Stimulated activated CD4-positive, alpha-beta T cell treated with anti-CD3 and anti-CD28 coated beads, Interleukin-15, amount 100 ng/mL, for 24 hours (primary cell): ENCODE results near the gene KIFC1.
A peak's percentile ranks its signal among the peaks of the same experiment; 100 is the strongest.

Experiments used
- DNase-seq: peaks from one replicate; pipeline ENCODE4 v3.0.0-alpha.2; 2020

Gene KIFC1

DNA sequence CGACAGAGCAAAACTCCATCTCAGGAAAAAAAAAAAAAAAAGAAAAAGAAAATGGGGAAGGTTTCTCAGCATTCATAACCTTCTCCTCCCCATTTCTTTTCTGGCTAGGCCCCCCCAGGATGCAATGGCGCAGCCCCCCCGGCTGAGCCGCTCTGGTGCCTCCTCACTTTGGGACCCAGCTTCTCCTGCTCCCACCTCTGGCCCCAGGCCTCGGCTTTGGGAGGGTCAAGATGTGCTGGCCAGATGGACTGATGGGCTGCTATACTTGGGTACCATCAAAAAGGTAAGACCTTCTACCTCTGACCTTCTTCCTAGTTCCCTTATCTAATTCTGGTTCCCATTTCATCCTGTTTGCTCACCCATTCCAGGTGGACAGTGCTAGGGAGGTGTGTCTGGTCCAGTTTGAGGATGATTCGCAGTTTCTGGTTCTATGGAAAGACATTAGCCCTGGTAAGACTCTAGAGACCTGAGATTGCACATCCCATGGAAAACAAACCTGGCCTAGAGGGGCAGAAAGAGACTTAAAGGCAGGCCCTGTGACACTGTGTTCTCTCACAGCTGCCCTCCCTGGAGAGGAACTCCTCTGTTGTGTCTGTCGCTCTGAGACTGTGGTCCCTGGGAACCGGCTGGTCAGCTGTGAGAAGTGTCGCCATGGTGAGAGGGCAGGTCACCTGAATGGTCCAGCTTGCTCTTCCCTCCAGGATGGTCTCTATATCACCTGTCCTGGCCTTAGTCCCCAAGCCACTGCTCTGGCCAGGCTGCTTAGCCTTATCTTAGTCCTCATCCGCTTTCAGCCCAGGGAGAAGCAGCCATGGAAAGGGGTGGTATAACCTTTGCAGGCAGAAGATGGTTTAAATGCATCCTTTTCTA is 20.8 kb downstream of the KIFC1 start:
- no peak for DNase-seq

DNA sequence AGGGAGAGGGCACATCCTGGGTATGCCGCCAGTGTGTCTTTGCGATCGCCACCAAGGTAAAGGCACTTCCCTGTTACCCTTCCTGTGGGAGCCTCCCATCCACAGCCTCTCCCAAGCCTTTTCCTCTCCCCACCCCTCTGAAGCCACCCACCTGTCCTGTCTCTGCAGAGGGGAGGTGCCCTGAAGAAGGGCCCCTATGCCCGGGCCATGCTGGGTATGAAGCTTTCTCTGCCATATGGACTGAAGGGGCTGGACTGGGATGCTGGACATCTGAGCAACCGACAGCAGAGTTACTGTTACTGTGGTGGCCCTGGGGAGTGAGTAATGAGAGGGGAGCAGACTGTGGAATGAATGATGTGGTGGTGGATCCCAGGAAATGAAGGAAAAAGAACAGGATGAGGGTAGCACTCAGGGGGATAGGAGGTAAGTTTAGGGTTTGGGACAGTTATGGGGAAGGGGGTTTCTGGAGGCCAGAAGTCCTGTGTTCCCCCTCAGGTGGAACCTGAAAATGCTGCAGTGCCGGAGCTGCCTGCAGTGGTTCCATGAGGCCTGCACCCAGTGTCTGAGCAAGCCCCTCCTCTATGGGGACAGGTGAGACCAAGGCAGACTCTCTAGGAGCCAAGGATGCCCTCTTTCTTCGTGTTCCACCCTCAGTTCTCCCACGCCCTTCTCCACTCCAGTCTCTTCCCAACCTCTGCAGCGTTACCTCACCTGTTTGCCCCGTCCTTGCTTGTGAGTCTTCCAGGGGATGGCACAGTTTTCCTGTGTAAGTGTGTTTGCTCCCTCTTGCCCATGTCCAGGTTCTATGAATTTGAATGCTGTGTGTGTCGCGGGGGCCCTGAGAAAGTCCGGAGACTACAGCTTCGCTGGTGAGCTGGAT is 21.9 kb downstream of the KIFC1 start:
- no peak for DNase-seq

DNA sequence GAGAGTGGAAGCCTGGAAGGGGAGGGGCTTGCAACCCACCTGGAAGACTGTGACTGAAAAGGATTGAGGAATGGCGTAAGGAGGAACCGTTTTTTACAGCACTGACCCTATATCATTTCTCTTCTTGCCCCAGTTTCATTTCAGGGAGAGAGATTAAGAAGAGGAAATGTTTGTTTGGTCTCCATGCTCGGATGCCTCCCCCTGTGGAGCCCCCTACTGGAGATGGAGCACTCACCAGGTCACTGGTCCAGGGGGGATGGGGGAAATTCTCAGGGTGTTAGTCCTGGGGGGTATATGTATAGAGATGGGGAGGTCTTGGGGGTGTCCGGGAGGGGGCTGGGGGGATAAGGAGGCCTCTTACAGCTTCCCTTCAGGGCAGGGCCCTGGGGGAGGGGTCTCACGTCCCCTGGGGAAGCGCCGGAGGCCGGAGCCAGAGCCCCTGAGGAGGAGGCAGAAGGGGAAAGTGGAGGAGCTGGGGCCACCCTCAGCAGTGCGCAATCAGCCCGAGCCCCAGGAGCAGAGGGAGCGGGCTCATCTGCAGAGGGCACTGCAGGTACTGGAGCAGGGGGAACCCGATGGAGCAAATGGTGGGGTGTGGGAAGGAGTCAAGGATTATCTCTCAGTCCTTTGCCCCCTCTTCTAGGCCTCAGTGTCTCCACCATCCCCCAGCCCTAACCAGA is 23.1 kb downstream of the KIFC1 start:
- DNase-seq = no peak

DNA sequence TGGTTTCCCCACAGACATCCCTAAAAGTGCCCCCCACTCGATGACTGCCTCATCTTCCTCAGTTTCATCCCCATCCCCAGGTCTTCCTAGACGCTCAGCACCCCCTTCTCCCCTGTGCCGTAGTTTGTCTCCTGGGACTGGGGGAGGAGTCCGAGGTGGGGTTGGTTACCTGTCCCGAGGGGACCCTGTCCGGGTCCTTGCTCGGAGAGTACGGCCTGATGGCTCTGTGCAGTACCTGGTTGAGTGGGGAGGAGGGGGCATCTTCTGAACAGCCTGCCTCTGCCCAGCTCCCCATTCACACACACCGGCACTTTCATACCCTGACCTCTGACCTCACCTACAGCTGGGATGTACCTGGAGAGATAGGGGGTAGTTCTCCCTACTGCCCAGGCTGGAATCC is 24.2 kb downstream of the KIFC1 start:
- no peak for DNase-seq

DNA sequence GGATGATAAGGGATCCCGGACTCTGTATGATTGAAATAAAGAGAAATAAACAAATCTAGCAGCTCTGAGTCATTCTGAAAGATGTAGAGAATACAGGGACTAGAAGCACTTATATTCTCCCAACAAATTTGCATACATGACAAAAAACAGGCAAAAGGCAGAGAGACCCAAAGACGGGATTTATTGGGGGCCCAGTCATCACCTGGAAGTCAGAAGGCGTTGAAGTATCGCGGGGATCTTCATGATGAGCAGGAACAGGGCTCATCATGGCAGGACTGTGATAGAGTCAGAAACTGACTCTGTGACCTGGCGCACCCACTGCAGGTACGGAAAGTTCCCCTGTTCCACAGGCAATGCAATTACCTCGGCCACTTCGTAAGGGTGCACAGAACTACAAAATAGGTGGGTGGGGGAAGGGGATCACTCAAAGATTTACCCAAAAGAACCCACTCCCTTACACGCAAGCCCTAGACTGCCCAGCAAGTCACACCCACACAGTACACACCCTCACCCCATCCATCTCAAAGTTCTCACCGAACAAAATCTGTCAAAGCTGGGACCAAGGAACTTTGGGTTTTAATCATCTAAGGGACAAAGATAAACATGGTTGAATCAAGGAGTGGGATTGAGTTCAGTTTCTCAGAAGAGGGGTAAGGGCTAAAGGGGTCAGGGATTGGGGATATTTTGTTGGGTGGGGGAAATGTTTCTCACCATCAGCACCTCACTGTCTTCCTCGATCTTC is 24.9 kb downstream of the KIFC1 start:
- peak; percentile 54 for DNase-seq

DNA sequence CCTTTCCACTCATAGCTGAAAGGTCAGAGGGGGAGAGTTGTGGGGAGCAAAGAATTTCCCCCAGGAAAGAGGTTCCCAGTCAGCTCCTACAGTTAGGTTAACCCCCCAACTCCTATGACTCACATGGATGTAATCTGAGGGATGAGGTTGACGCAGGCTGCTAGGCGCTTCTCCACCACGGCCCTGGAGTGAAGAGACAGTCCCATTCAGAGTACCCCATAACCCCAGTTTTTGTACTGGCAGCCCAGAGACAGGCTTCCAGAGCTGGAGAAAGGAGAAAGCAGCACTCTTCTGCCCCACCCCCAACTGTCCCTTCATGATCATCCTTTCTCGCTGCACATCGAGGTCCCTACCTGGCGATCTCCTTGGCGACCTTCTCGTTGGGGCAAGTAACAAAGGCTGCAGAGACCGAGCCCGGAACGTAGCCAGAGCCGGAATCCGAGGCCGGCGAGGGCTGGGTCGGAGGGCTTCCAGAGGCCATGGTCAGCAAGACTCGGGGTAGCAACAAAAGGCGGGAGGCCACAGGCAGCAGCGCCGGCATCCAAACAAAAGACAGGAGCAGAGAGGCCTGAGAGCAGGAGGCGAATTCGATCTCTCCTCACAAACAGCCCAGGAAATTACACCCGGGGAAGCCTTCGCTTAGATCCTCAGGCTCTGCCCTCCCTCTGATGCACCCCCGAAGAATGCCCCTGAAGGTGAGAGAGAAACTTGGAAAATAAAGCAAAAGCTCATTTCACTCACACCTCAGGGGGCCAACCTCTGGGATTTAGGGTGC is 25.7 kb downstream of the KIFC1 start:
- DNase-seq = peak; percentile 30

DNA sequence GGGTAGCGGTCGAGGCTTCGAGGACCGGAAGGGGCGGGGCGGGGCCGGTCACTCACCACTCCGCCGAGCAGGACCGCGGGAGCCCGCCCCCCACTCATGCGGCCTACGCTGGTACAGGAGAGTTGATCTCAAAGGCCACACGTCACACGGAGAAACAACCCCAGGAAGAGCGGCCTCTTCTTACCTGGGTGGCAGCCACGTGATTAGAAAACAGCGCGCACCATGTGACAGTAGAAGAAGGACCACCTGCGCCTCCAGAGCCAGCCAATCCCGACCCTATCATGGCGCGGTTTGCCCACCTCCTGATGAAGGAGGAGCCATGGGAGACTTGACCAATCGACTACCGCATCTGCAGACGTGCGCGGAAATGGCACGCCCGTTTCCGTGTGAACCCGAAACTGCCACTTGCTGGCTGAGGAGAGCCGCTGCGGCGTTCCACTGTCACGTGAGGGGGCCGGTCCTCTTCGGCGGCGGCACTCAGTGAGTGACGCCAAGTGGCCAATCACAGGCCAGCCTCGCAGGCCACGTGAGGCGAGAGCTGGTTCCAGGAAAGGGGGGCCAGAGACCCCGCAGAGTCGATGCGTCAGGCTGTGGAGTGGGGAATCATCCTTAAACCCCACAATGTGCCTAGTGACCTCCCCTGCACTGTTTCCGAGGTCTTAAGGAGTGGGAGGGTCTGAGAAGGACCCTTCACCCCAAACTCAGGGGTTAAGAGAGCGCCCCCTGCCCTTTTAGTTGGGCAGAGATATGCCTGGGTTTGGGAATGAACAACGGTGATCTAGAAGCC is 26.5 kb downstream of the KIFC1 start, which contains the start of gene CUTA:
Gene CUTA (minus strand): TSS at position 205 of the 787 bp plus-strand sequence. CDS start 107 bp downstream, at position 98.
- DNase-seq = peak; percentile 99

DNA sequence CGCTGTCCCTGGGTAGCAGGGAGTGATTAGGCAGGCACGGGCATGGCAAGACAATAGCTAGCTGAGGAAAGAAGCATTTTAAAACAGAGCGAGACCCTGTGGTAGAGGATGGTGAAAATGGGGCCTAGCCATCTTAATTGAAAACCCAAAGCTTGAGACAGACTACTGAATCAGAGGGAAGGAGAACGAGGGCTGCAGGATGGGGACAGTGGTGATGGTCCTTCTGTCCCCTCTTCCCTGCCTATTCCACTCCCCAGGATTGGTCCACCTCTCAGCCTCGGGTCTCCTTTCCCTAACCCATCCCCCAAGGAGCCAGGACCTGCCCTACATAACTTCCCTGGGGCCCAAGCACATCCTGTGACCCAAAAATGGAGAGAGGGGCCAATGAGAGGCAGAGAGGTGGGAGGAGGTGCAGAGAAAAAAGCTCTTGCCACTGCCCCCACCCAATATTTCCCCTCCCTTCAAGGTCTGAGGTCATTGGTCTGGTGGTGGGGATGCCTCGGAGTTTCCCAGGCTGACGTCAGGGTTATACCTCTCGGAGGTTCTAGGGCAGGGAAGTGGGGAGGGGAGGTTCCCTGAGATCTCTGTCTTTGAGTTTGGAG is 27.2 kb downstream of the KIFC1 start:
- peak; percentile 75 for DNase-seq

DNA sequence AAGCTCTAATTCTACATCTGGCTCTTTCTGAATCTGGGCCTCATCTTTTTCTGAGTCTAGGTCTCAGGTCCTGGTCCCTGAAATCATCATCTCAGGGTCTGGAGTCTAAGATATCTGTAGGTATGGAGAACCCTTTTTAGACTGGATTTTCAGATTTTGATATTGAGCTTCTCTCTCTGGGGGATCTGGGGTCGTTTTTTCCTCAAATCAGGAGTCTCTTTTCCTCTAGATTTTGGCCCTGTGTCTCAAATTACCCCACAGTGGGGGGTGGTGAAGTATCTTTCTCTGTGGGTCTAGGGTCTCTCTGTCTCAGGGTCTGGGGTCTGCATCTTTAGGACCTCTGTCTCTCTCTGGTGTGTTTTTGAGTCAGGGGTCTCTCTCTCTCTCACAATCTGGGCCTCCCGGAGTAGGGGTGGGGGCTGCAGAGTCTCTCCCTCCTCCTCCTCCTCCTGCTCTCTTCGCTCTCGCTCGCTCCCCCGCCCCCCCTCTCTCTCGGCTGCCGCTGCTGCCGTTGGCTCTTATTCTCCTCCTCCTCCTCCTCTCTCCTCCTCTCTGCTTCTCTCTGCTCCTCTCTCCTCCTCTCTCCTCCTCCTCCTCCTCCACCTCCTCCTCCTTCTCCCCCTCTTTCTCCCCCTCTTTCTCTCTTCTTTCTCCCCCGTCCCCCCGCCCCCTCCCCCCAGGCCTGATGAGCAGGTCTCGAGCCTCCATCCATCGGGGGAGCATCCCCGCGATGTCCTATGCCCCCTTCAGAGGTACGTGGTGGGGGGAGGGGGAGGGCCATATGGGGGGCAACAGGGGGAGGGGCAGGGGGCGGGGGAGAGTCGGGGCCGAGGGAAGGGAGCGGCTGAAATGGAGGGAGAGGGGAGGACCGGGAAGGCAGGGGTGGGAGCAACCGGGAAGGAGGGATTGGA is 28.2 kb downstream of the KIFC1 start, which contains the start of gene SYNGAP1:
Gene SYNGAP1 (plus strand): TSS at position 486 of the 911 bp plus-strand sequence. CDS start 200 bp downstream, at position 686.
- DNase-seq = peak; percentile 68

DNA sequence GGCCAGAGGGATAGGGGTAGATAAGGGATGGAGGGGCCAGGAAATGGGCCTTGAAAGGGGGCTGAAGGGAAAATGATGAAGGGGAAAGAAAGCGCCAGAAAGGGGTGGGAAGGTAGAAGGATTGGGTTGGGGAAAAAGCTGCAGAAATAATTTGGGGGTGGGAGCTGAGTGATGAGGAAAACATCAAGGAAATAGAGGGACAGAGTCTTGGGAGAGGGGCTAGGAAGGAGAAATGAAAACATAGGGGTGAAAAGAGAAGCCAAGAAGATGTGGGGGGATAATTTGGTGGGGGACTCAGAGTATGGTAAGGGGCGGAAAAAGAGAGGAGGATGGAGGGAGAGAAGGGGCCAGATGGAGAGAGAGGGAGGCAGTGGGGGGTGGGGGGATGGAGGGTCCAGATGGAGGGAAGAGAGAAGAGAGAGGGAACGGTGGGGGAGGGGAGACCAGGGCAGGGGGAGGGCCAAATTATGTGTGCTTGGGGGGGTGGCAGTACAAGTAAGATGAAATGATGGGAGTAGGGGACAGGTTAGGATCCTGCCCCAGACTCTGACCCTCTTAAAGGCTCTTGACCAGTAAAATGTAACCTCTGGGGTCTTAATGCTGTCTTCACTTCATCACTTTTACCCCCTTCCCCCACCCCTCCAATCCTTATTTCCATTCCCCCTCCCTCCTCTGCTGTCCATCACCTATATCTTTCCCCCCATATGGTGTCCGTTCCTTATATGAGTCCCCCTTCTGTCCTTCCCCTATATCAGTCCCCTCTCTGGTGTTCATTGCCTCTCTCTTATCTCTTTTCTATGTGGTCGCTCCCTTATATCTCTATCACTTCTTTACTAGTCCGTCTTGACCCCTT is 29.1 kb downstream of the KIFC1 start:
- no peak for DNase-seq

DNA sequence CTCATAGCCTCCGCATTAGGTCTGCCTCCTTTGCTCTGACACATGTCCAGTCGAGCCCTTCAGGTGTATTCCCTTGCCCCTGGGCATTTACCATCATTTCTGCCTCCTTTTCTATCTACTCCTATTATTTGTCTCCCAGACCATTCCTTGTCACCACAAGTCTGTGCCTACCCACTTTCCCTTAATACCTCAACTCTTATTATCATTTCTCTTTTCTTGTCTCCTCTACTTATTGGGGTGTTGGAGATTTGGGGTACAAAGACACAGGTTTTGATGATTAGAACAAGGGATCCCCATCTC is 29.7 kb downstream of the KIFC1 start:
- no peak for DNase-seq

DNA sequence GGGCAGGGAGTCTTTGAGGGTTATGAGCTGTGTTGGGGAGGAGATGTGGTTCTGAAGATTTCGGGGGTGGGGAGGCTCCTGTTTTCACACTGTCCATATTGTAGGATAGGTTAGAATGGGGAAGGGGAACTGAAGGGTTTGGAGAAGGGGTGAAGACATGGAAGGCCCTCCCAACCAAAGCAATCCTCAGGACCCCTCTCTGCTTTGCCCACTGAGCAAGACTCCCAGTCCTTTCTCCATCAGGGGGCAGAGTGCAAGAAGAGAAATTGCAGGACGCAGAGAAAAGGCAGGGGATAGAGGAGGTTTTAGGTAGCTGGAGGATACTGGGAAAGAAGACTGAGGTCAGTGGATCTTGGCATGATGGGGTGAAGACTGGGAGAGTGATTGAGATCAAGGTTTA is 32.2 kb downstream of the KIFC1 start:
- no peak for DNase-seq

DNA sequence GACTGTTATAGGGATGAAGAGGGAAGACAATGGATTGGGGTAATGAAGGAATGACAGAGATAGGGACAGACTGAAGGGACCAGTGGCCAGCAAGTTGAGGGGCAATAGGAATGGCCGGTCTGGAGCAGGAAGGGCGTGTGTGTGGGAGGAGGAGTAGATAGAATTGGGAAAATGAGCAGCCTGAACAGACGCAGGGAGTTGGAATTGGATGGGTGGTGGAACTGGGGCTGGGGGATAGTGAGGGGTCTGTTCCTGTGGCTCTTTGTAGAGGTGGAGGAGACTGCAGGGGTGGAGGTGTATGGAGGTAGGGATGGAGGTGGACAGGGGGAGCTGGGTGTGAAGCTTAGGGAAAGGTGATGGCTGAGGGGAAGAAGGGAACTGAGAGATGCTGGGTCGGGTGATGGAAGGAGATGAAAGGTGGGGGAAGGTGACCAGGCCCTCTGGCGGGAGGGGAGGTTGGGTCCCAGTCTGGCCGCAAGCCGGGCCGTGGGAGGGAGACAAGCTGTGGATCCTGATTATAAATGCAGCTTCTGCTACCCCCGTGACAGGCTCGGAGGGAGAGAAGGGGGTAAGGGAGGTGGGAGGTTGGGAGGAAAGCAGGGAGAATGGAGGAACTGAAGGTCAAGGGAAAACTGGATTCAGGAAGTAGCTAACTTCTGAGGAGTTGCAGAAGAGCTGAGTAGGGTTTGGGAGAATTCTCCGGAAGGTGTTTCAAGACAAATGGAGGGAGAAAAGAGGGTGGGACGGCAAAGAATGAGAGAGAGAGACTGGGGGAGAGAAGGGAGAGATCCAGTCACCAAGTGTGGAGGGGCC is 33.4 kb downstream of the KIFC1 start:
- DNase-seq = no peak

DNA sequence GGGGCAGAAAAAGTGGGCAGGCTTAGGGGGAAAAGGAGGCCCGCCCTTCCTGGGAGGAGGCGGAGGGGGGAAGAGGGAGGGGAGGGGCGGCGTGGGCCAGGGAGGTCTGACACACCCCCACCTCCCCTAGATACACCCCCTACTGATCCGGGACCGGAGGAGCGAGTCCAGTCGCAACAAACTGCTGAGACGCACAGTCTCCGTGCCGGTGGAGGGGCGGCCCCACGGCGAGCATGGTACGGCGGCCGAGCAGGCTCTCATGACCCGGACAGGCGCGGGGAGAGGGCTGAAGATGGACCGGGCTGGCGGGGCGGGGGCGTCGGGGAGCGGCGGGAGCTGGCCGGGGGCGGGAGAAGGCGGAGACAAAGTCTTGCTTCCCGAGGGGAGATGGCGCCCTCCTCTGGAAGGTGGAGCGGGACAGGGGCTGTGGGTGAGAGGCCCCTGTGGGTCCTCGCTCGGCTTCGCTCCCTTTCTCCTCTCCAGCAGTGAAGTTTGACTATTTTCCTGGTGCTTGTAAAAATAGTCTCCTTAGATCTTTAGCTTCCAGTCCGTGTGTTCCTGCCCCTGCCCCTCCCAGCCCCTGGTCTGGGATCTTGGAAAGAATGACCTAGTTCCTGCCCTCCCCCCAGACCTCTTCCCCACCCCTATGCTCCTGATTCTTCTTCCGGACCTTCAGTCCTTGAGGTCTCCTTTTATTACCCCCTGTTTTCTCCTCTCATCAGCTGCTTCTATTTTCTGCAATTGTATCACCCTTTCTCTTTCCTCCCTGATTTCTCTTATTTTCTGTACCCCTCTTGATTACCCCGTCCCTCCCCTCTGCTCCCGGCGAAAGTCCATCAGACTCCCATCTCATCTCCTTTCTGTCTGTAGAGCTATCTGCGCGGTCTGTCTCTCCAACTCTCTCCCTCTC is 34.3 kb downstream of the KIFC1 start:
- DNase-seq = peak; percentile 91

DNA sequence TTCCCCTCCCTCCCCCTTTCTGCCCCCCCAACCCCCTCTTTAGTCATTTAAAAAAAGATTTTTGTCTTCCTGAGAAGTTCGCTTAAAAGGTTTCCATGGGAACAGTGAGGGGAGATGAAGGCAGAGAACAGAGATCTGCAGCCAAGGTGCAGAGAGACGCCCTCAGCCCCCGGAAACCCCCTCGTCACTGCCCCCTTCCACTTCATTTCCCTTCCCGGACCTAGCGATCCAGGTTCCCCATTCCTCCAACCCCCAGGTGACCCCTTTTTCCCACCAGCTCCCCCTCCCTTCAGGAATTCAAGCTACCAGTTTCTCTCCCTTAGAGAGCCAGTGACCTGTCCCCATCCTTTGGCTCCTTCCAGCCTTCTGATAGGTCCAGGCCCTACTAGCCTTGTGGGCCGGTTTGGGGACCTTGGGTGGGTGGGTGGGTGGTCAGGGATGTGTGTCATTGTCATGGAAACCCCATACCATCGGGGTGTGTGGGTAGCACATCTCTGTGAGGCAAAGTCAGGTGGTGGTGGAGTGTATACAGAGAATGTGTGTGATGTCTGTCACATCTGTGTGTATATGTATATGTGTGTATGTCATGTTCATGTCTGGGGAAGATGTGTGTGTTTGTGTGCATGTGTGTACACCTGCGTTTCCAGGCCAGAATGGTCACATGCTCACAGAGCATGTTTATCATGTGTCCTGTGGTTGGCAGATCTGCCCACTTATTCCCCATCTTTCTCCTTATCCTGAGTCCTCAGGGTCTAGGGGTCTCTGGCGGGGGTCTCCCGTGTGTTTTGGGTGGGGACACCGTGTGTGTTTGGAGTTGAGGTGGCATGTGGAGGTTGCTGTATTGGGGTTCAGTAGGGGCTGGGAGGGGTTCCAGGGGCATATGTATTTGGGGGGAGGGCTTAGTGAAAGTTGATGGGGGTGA is 35.2 kb downstream of the KIFC1 start:
- peak; percentile 37 for DNase-seq
